HCT116 (cell line): ENCODE measurements around the gene SLC6A6.

Source experiments
- CEBPB ChIP-seq: IDR thresholded peaks from 2 replicates; pipeline ENCODE4 v1.6.1; 2012; ENCODE audit warnings: low read depth
- EGR1 ChIP-seq: IDR thresholded peaks from 2 replicates; pipeline ENCODE4 v1.6.1; 2012; ENCODE audit warnings: low read depth
- EZH2 ChIP-seq: fragments of 200-600 bp; sonication (generic); IDR thresholded peaks from 2 replicates; pipeline ENCODE4 v1.6.1; 2017; ENCODE audit warnings: antibody characterized with exemption, mixed run types
- EZH2phosphoT487 ChIP-seq: fragments of 200-600 bp; IDR thresholded peaks from 2 replicates; pipeline ENCODE4 v1.6.1; 2018; ENCODE audit warnings: antibody characterized with exemption, borderline replicate concordance
- FOSL1 ChIP-seq: IDR thresholded peaks from 2 replicates; pipeline ENCODE4 v1.6.1; 2012; ENCODE audit warnings: low read depth
- JUND ChIP-seq: IDR thresholded peaks from 2 replicates; pipeline ENCODE4 v1.6.1; 2012
- POLR2A ChIP-seq: IDR thresholded peaks from 2 replicates; pipeline ENCODE4 v1.7.0; 2011; ENCODE audit warnings: borderline replicate concordance; ENCODE audit not compliant: insufficient read depth, insufficient read length; ENCODE audit errors: extremely low read depth
- POLR2AphosphoS5 ChIP-seq: IDR thresholded peaks from 2 replicates; pipeline ENCODE4 v1.6.1; 2011; ENCODE audit warnings: mild to moderate bottlenecking, low read depth, low read length, moderate library complexity
- RAD21 ChIP-seq: IDR thresholded peaks from 2 replicates; pipeline ENCODE4 v1.6.1; 2012; ENCODE audit warnings: low read depth, mild to moderate bottlenecking
- SIN3A ChIP-seq: IDR thresholded peaks from 2 replicates; pipeline ENCODE4 v1.6.1; 2012; ENCODE audit warnings: low read depth
- ZNF274 ChIP-seq: fragments of 200-500 bp; sonication (Bioruptor generic); IDR thresholded peaks from 2 replicates; pipeline ENCODE4 v1.6.1; 2014; ENCODE audit warnings: mild to moderate bottlenecking, low read depth, low read length, inconsistent platforms
- TF ChIP-seq, protein P1 (sequence below): IDR thresholded peaks from 2 replicates; pipeline ENCODE4 v1.6.1; 2012; ENCODE audit warnings: low read depth
- TF ChIP-seq, protein P2 (sequence below): IDR thresholded peaks from 2 replicates; pipeline ENCODE4 v1.6.1; 2012
- TF ChIP-seq, protein P3 (sequence below), 3 experiments: fragments of 200-600 bp in 1 of 3; sonication (generic) in 1 of 3; IDR thresholded peaks in 2 of 3; conservative IDR thresholded peaks in 1 of 3; 2 replicates each; pipeline ENCODE4 v1.5.1; 2012 to 2017; ENCODE audit warnings: low read depth in 2 of 3, low read length in 2 of 3, antibody characterized with exemption in 1 of 3, borderline replicate concordance in 1 of 3, control low read depth in 1 of 3, mild to moderate bottlenecking in 1 of 3, mixed read lengths in 1 of 3, mixed run types in 1 of 3, moderate library complexity in 1 of 3; ENCODE audit not compliant: insufficient read depth in 1 of 3

DNA sequence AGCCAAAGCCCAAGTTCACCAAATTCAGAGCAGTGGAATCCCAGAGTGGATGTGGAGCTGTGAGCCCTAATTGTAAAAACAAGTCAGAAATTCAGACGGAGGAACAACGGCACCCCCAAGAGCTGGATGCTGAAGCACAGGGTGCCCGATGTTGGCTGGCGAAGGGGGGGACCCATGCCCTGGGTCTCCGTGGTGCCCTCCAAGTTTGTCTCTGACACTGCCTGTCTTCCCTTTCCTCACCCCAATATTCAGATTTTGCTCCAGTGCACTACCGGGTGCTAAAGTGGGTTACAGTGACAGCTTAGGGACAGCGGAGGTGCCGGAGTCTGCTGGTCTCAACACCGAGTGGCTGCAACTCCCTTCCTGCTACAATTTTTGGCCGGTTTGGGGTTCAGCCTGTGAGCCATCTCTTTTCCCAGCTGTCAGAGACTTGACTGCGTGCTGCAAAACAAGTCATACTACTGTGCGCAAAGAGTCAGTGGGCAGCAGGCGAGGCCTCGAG, 131.1 kb downstream of the SLC6A6 start:
- TF ChIP-seq, protein P1, sequence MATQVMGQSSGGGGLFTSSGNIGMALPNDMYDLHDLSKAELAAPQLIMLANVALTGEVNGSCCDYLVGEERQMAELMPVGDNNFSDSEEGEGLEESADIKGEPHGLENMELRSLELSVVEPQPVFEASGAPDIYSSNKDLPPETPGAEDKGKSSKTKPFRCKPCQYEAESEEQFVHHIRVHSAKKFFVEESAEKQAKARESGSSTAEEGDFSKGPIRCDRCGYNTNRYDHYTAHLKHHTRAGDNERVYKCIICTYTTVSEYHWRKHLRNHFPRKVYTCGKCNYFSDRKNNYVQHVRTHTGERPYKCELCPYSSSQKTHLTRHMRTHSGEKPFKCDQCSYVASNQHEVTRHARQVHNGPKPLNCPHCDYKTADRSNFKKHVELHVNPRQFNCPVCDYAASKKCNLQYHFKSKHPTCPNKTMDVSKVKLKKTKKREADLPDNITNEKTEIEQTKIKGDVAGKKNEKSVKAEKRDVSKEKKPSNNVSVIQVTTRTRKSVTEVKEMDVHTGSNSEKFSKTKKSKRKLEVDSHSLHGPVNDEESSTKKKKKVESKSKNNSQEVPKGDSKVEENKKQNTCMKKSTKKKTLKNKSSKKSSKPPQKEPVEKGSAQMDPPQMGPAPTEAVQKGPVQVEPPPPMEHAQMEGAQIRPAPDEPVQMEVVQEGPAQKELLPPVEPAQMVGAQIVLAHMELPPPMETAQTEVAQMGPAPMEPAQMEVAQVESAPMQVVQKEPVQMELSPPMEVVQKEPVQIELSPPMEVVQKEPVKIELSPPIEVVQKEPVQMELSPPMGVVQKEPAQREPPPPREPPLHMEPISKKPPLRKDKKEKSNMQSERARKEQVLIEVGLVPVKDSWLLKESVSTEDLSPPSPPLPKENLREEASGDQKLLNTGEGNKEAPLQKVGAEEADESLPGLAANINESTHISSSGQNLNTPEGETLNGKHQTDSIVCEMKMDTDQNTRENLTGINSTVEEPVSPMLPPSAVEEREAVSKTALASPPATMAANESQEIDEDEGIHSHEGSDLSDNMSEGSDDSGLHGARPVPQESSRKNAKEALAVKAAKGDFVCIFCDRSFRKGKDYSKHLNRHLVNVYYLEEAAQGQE = no peak
- TF ChIP-seq, protein P2, sequence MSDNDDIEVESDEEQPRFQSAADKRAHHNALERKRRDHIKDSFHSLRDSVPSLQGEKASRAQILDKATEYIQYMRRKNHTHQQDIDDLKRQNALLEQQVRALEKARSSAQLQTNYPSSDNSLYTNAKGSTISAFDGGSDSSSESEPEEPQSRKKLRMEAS = no peak
- TF ChIP-seq EGR1 = no peak
- no peak for TF ChIP-seq ZNF274
- TF ChIP-seq, protein P3, sequence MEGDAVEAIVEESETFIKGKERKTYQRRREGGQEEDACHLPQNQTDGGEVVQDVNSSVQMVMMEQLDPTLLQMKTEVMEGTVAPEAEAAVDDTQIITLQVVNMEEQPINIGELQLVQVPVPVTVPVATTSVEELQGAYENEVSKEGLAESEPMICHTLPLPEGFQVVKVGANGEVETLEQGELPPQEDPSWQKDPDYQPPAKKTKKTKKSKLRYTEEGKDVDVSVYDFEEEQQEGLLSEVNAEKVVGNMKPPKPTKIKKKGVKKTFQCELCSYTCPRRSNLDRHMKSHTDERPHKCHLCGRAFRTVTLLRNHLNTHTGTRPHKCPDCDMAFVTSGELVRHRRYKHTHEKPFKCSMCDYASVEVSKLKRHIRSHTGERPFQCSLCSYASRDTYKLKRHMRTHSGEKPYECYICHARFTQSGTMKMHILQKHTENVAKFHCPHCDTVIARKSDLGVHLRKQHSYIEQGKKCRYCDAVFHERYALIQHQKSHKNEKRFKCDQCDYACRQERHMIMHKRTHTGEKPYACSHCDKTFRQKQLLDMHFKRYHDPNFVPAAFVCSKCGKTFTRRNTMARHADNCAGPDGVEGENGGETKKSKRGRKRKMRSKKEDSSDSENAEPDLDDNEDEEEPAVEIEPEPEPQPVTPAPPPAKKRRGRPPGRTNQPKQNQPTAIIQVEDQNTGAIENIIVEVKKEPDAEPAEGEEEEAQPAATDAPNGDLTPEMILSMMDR (IDR thresholded peaks at IDR 0.05 in 2 of 3, conservative IDR thresholded peaks at IDR 0.05 in 1 of 3; ENCODE audit: borderline replicate concordance in 1 of 3, insufficient read depth in 1 of 3, low read depth in 2 of 3, low read length in 2 of 3) = no peak
- no peak for TF ChIP-seq RAD21
- no peak for TF ChIP-seq JUND
- TF ChIP-seq POLR2AphosphoS5 = no peak
- TF ChIP-seq FOSL1 = no peak
- no peak for TF ChIP-seq CEBPB
- TF ChIP-seq EZH2 = no peak
- no peak for TF ChIP-seq POLR2A
- no peak for TF ChIP-seq SIN3A
- TF ChIP-seq EZH2phosphoT487 = no peak
